Neural progenitor cell (in vitro differentiated cells): Measurements from ENCODE around the gene OR4S1. TPM values are rescaled to one million over a fixed set of nuclear protein-coding genes. Genes with fewer than 3 reads are reported as not detected.

Experiments used
- DNase-seq: peaks from one replicate; pipeline ENCODE4 v3.0.0-alpha.2; 2016; ENCODE audit warnings: low spot score
- H2AFZ ChIP-seq: fragments of 200-600 bp; sonication (generic); replicated peaks from 2 replicates; pipeline ENCODE4 v1.6.1; 2016; ENCODE audit warnings: antibody characterized with exemption
- H3F3A ChIP-seq: fragments of 200-600 bp; sonication (generic); 2 replicates; pipeline ENCODE4 v1.6.1; 2016; ENCODE audit warnings: antibody characterized with exemption, low read depth
- H3K27ac ChIP-seq: fragments of 200-600 bp; sonication (generic); 2 replicates; pipeline ENCODE4 v1.5.1; 2016; ENCODE audit warnings: mild to moderate bottlenecking
- H3K27me3 ChIP-seq: fragments of 200-600 bp; sonication (generic); 2 replicates; pipeline ENCODE4 v1.6.1; 2016; ENCODE audit warnings: mild to moderate bottlenecking, moderate library complexity
- H3K36me3 ChIP-seq: fragments of 200-600 bp; sonication (generic); 2 replicates; pipeline ENCODE4 v1.5.1; 2016
- H3K4me1 ChIP-seq: fragments of 200-600 bp; sonication (generic); 2 replicates; pipeline ENCODE4 v1.6.1; 2016; ENCODE audit warnings: mixed run types
- H3K4me2 ChIP-seq: fragments of 200-600 bp; sonication (generic); 2 replicates; pipeline ENCODE4 v1.6.1; 2016
- H3K4me3 ChIP-seq: fragments of 200-600 bp; sonication (generic); 2 replicates; pipeline ENCODE4 v1.5.1; 2016
- H3K79me2 ChIP-seq: fragments of 200-600 bp; sonication (generic); 2 replicates; pipeline ENCODE4 v1.6.1; 2016; ENCODE audit warnings: low read depth
- H3K9ac ChIP-seq: fragments of 200-600 bp; sonication (generic); 2 replicates; pipeline ENCODE4 v1.6.1; 2016
- H3K9me3 ChIP-seq: fragments of 200-600 bp; sonication (generic); 2 replicates; pipeline ENCODE4 v1.5.1; 2016; ENCODE audit warnings: low read depth
- H4K20me1 ChIP-seq: fragments of 200-600 bp; sonication (generic); 2 replicates; pipeline ENCODE4 v1.6.1; 2016; ENCODE audit warnings: low read depth
- H3K27ac Mint-ChIP-seq: 3 replicates; pipeline ENCODE4 v1.8.0; 2021; ENCODE audit warnings: mixed read lengths
- H3K27me3 Mint-ChIP-seq: 2 replicates; pipeline ENCODE4 v1.8.0; 2022; ENCODE audit warnings: low read depth, mild to moderate bottlenecking, inconsistent platforms, moderate library complexity, mixed read lengths; ENCODE audit not compliant: insufficient read depth
- H3K36me3 Mint-ChIP-seq: 3 replicates; pipeline ENCODE4 v1.8.0; 2021; ENCODE audit warnings: mixed read lengths
- H3K4me1 Mint-ChIP-seq: 3 replicates; pipeline ENCODE4 v1.8.0; 2021; ENCODE audit warnings: mixed read lengths
- H3K4me3 Mint-ChIP-seq: 3 replicates; pipeline ENCODE4 v1.8.0; 2021; ENCODE audit warnings: mild to moderate bottlenecking, moderate library complexity, mixed read lengths
- H3K9me3 Mint-ChIP-seq: 3 replicates; pipeline ENCODE4 v1.8.0; 2020; ENCODE audit warnings: mixed read lengths
- EZH2 ChIP-seq: fragments of 200-600 bp; sonication (generic); IDR thresholded peaks from 2 replicates; pipeline ENCODE4 v1.6.1; 2017; ENCODE audit warnings: antibody characterized with exemption, mild to moderate bottlenecking, moderate library complexity
- EZH2phosphoT487 ChIP-seq: fragments of 200-600 bp; sonication (generic); IDR thresholded peaks from 2 replicates; pipeline ENCODE4 v1.6.1; 2017; ENCODE audit warnings: antibody characterized with exemption
- total RNA-seq: library from RNA; depleted of rRNA; stranded (reverse); fragments of >200 nt; gene quantifications from 2 replicates; pipeline ENCODE4 v1.2.3, GENCODE V29; 2015; ENCODE audit warnings: low replicate concordance
- TF ChIP-seq, protein P1 (sequence below): fragments of 200-600 bp; sonication (generic); IDR thresholded peaks from 2 replicates; pipeline ENCODE4 v1.5.1; 2017; ENCODE audit warnings: antibody characterized with exemption, mild to moderate bottlenecking

The OR4S1 gene
- total RNA-seq, 1 donor from 2014 or later = not detected

DNA sequence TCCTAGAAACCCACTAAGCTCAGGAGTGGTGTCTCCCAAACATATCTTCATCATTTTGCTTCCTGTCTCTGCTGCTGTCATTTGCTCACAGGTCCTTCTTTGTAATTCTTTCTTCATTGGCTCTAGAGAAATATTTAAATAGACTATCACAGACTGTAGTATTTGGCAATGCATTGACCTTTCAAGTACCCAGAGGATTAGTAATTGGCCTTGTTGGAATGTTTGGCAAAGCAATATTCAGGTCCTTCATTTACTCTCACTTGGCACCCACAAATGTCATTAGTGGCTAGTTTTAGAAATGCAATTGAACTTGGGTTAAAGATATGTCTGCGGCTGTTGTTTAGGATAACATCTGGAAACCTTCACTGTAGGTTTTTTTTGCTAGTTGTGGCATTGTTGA, 48.7 kb downstream of the OR4S1 start:
- no peak for TF ChIP-seq EZH2phosphoT487
- TF ChIP-seq, protein P1, sequence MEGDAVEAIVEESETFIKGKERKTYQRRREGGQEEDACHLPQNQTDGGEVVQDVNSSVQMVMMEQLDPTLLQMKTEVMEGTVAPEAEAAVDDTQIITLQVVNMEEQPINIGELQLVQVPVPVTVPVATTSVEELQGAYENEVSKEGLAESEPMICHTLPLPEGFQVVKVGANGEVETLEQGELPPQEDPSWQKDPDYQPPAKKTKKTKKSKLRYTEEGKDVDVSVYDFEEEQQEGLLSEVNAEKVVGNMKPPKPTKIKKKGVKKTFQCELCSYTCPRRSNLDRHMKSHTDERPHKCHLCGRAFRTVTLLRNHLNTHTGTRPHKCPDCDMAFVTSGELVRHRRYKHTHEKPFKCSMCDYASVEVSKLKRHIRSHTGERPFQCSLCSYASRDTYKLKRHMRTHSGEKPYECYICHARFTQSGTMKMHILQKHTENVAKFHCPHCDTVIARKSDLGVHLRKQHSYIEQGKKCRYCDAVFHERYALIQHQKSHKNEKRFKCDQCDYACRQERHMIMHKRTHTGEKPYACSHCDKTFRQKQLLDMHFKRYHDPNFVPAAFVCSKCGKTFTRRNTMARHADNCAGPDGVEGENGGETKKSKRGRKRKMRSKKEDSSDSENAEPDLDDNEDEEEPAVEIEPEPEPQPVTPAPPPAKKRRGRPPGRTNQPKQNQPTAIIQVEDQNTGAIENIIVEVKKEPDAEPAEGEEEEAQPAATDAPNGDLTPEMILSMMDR = no peak
- no peak for TF ChIP-seq EZH2
- Mint-ChIP-seq H3K9me3 (peaks cover 19% of the 10 kb centered on the region), H3K27me3 (no peaks in the 10 kb centered on the region)

More for the DNA sequence above, 48.7 kb downstream of the OR4S1 start:
- Histone ChIP-seq H3K79me2 (no peaks in the 10 kb centered on the region), H3K27ac (no peak overlapping the region), H3K9me3 (peaks cover 6% of the 10 kb centered on the region), H4K20me1 (no peaks in the 10 kb centered on the region), H3K9ac (no peak overlapping the region), H3K36me3 (no peaks in the 10 kb centered on the region), H3F3A (no peaks in the 10 kb centered on the region), H3K27me3 (no peaks in the 10 kb centered on the region), H2AFZ (no peak overlapping the region), H3K4me1 (no peaks in the 10 kb centered on the region), H3K4me3 (no peak overlapping the region), H3K4me2 (no peak overlapping the region)
- Mint-ChIP-seq H3K4me3 (no peak overlapping the region), H3K4me1 (no peaks in the 10 kb centered on the region), H3K27ac (no peak overlapping the region), H3K36me3 (no peaks in the 10 kb centered on the region)
- no peak for DNase-seq

Other genes with a start within 250 kb of the OR4S1 start
- not detected in 2 replicates for gene OR4B1, start 89.4 kb upstream of the OR4S1 start, total RNA-seq
- not detected in 2 replicates for gene OR4X2, start 61.1 kb upstream of the OR4S1 start, total RNA-seq
- gene OR4X1, start 42.4 kb upstream of the OR4S1 start, total RNA-seq = not detected in 2 replicates
- gene OR4C3, start 18.7 kb downstream of the OR4S1 start, total RNA-seq = not detected in 2 replicates
- gene OR4C5, start 60.2 kb downstream of the OR4S1 start, total RNA-seq = not detected in 2 replicates
- not detected in 2 replicates for gene OR4A47, start 182.6 kb downstream of the OR4S1 start, total RNA-seq